GM19324 (cell line): Measurements from ENCODE around the gene MMP28.

Experiments used
- ATAC-seq: cut with Tn5 transposase; IDR thresholded peaks from one replicate; pipeline ENCODE4 v1.9.1; 2021; ENCODE audit warnings: mild to moderate bottlenecking, moderate library complexity; ENCODE audit not compliant: unreplicated experiment, low FRiP score

Gene MMP28

GRCh38 chr17:35728551-35728950 lies 66.9 kb downstream of the MMP28 start:
- no peak for ATAC-seq

DNA sequence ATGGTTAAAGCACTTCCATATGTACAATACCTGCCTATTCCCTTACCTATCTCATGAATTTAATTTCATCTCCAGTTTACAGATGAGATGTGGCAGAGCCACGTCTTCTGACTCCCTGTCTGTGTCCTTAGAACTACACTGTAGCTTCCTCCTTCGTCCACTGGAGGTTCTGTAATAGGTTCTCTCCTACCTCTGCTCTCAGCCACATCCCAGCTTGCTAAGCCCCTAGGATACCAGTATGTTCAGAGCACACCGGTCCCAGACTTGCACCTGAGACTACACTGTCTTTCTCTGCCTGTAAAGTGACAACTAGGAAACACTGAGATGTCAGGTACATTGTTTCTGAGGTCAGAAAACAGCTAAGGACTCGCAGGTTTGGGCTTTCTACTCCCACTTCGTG lies 67.8 kb downstream of the MMP28 start:
- ATAC-seq, result no peak

DNA sequence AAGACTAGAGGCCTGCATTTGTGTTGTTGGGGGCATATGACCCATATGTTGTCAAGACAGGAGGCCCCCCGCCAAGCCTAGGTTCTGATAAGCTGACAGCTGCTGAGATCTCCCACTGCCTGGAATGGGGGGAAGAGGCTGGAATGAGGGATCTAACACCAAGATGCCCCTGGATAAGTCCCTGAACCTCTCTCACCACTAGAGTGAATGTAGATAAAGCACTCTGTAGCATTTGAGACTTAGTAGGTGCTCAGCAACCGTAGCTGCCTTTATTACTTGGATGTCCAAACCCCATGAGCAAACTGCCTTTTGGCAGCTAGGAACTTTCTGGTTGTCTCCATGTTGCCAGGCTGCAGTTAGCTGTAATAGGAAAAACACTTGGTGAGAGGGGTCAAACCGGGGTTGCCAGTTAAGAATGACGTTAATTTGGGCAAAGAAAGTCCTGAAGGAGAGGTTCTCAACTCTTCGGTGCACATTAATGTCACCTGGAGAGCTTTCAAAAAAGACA lies 68.4 kb downstream of the MMP28 start:
- ATAC-seq, result no peak

DNA sequence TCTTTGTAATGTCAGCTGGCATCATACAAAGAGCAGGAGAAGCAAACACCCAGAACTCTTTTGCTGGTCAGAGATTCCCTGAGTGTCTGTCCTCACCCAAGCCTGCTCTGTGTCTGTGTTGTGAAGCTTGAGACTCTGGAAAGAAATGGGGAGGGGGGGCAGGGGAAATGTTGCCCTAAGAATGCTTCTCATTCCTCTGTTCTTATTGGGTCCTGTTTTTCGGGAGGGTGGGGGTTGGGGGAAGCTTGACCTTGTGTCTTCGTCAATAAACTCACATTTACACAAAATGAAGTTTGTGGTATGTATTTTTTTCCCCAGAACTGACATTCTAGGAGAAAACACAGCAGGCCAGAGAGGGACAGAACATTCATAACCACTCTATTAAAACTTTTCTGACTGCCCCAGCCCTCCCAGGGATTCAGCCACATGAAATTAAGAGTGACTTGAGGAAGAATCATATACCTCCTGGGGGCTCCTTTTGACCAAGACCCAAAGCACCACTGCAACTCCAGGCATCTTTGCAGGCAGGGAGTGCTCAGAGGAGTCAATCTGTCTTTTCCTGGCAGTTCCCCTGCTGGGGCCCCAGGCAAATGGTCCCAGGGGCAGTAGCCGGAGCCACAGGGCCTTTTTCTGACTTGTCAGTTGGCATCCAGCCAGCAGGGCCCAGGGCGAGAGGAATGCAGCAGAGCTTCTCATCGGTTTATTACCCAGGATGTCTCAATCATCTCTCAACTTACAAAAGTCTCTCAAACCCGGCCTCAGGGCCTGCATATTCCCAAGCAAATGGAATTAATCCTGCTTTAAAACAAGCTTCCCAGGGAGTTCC lies 69.1 kb downstream of the MMP28 start:
- ATAC-seq, result no peak

- no peak for ATAC-seq
These were observed 69.7 kb downstream of the MMP28 start for GRCh38 chr17:35725802-35726126.

DNA sequence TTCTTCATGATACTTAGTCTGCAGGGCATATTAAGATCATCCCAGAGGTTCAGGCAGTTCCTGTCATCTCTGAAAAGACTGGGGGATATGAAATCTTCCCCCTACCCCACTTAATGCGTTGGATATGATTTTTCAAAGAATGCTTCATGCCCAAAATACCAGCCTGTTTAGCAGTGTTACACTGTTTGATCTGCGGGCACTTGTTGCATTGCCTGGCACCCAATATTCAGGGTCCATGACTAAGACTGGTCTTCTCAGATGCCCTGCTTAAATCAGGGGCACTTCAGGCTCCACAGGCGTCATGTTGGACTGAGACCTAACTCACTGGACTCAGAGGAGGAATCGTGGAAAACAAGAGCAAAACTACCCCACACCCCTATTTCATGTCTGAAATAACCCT lies 70.4 kb downstream of the MMP28 start:
- ATAC-seq, result no peak

GRCh38 chr17:35723735-35724134 lies 71.7 kb downstream of the MMP28 start:
- no peak for ATAC-seq

- no peak for ATAC-seq
These were observed 78.0 kb downstream of the MMP28 start for GRCh38 chr17:35717475-35717874.

DNA sequence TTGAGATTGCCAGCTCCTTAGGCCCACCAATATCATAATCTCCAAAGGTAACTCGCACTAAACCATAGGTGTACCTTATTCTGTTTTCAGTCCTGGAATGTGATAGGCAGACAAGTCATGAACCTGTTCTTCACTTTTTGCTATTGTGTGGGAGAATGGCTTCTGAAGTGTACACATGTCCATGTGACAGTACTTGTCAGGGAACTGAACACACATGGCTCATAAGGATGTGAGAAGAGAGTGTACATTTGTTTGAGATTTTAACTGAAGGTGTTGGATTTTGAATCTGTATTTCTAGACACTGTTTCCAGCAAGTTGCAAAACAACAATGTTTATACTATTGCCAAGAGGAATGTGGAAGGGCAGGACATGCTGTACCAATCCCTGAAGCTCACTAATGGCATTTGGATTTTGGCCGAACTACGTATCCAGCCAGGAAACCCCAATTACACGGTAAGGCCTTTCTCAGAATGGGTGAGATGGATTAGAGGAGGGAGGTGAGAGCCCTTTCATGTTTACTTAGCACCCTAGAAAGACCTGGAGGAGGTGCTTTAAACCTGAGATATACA lies 78.5 kb downstream of the MMP28 start:
- ATAC-seq, result no peak

DNA sequence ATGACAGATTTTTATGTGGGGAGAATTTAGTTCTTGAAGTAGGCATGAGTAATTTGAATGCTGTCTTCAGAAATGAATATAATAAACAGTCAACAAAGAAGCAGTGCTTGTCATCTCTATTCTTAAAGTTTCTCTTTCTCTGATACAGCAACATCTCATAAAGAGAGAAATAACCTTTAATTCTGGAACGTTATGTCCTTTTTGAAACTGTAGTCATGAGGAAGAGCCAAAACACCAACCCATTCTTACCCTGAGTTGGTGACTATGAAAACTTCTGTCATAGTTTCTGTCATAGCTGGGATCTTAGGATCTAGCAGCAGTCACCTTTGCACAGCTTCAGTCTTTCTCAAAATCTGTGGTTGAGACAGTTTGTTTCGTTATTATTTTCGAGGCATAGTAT lies 79.3 kb downstream of the MMP28 start:
- no peak for ATAC-seq
